Fibroblast of the aortic adventitia (primary cell): ENCODE data around the gene GFI1B. TPM values are rescaled to one million over a fixed set of nuclear protein-coding genes. Genes with fewer than 3 reads are reported as not detected.

Source experiments
- DNase-seq: peaks from one replicate; pipeline ENCODE4 v3.0.0-alpha.2; 2010; ENCODE audit warnings: low read depth
- H3K4me3 ChIP-seq: 2 replicates; pipeline ENCODE4 v1.5.1; 2011; ENCODE audit warnings: low read depth, mild to moderate bottlenecking, control low read depth, low read length, moderate library complexity
- CTCF ChIP-seq: IDR thresholded peaks from 2 replicates; pipeline ENCODE4 v1.5.1; 2011; ENCODE audit warnings: mild to moderate bottlenecking, low read length, control low read depth, inconsistent platforms; ENCODE audit not compliant: insufficient read depth
- total RNA-seq: library from RNA; depleted of rRNA; stranded (reverse); fragments of >200 nt; gene quantifications from 2 replicates; pipeline ENCODE4 v1.2.3, GENCODE V29; 2012; ENCODE audit warnings: low replicate concordance

Gene GFI1B
- total RNA-seq, 1 donor = not detected

DNA sequence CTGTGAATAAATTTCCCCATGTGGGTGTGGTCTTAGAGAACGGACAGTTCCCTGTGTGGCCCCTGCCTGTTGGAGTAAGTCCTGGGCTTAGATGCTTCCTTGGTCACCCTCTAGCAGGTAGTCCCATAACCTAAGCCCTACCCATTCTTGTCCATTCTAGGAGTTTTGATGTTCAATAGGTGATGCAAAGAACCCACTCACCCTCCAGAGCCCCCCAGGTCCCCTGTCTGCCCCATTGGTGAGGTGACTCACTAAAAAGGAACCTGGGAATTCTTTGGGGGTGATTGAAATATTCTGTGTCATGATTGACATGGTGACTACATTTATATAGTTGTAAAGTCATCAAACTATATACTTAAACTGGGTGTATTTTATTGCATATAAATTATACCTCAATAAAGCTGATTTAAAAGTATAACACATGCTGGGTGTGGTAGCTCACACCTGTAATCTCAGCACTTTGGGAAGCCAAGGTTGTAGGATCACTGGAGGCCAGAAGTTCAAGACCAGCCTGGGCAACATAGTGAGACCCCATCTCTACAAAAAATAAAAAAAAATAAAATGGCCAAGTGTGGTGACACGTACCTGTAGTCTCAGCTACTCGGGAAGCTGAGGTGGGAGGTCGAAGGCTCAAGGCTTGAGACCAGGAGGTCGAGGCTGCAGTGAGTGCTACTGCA lies 31.6 kb downstream of the GFI1B start:
- TF ChIP-seq CTCF = no peak
- H3K4me3 ChIP-seq = no peak overlapping the region

GRCh38 chr9:133014696-133015095 lies 36.2 kb downstream of the GFI1B start:
- no peak overlapping the region for H3K4me3 ChIP-seq
- no peak for TF ChIP-seq CTCF
- DNase-seq = no peak

More for the DNA sequence above, 31.6 kb downstream of the GFI1B start:
- DNase-seq = no peak

- no peak for DNase-seq
- H3K4me3 ChIP-seq = no peak overlapping the region
Observed at GRCh38 chr9:133023117-133023890, 44.8 kb downstream of the GFI1B start.

DNA sequence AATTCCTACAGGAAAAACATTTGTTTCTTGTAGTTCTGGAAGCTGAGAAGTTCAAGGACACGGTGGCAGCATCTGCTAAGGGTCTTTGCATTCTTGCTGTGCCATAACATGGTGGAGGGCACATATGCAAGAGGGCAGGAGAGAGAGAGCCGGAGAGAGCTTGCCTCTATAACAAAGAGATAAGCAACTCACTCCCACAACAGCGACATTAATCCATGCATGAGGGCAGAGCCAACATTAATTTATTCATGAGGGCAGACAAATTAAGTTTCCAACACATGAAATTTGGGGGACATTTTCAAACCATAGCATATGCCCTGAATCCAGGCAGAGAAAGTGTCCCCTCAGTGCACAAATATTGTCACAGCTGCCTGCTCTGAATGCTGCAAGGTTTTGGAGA lies 47.9 kb downstream of the GFI1B start:
- no peak overlapping the region for H3K4me3 ChIP-seq
- TF ChIP-seq CTCF = no peak
- no peak for DNase-seq

More at GRCh38 chr9:133023117-133023890, 44.8 kb downstream of the GFI1B start:
- no peak for TF ChIP-seq CTCF

DNA sequence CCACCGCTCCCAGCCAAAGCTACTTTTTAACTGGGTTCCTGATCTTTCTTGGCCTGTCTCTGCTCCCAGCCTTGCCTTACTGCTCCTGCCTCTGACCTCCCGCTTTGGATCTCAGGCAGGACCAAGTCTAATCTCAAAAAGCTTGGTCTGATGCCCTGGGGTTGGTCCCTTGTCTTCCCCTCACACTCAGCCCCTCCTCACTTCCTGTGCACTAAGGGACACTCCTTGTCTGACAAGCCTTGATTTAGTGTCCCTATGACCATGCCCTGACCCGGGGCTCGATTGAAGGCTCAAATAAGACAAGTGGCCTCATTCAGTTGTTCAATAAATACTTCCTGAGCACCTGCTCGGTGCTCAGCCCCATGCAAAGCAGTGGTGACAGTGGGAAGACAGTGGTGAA lies 48.6 kb downstream of the GFI1B start:
- no peak for DNase-seq
- no peak overlapping the region for H3K4me3 ChIP-seq
- TF ChIP-seq CTCF = no peak

DNA sequence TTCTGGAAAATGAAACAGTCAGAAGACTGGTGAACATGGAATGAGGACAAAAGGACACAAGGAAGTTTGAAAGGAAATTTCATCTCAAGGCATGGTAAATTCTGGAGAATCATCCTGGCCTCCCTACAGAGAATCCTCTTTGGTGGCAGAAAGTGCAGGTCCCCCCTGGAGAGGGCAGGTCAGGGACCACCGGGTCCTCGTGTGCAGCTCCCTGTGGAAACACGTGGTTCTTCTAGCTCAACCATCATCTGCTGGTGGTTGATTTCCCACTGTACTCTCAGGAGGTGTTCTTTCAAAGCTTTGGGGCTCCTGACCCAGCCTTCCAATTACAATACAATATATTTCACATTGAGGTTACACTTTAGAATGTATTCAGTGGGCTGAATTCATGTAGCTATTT lies 49.7 kb downstream of the GFI1B start:
- H3K4me3 ChIP-seq = no peak overlapping the region
- TF ChIP-seq CTCF = no peak
- DNase-seq = no peak
